NCI-H2227 treated with DMSO at 0.1 percent for 48 hours (cell line): ENCODE data around the gene FHIT.

Source experiments
- DNase-seq: peaks from one replicate; lab custom pipeline; 2025; lab: John Stamatoyannopoulos, UW

The FHIT gene

DNA sequence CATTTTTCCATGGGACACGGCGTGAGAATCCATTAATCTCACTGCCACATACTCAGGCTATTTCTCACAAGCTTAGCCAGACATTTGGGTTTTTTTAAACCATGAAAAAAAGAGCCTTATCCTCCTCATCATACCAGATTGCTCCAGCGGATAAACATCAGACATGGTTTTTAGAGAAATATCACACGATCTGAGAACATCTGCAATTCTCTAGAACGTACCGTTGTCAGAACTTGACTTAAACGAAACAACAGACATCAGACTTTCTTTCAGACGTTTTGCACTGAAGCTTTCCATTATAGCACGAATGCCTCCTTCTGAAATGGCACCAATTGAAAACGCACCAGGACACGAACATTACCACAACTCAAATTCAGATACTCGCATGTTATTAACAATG, 1457.3 kb downstream of the FHIT start:
- DNase-seq: no peak

GRCh38 chr3:59791774-59792308, 1459.4 kb downstream of the FHIT start:
- no peak for DNase-seq

DNA sequence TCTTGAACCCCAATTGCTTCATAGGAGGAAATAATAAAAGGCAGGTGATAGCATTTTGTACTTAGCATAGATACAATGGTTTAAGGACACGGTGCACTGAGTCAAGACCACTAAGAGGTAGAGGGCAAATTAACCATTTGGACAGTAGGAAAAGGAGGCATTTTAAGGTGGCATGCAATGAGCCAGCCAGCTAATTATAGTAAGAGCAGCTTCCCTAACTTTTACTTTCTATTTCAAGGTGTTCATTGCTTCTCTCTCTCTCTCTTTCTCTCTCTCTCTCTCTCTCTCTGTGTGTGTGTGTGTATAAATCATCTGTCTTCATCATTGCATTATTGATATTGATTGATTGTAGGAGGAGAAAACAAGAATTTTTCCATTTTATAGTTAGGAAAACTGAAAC, 1461.0 kb downstream of the FHIT start:
- DNase-seq: no peak

DNA sequence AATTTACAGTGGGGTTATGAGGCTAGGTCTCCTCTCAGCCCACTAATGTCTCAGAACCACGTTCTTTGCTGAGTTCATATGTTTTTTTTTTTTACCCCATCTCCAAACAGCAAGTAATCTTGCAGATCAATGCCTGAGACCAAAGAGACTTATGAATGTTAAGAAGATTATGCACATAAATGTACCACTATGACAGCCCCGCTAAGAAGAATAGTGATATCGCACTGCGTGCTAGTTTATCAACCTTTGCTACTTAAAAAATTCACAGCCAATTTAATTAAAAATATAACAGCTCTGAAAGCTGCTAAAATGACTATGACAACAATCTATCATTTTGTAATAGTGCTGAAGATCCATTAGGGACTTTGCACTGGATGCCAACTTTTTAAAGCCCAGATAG, 1462.5 kb downstream of the FHIT start:
- DNase-seq: no peak

DNA sequence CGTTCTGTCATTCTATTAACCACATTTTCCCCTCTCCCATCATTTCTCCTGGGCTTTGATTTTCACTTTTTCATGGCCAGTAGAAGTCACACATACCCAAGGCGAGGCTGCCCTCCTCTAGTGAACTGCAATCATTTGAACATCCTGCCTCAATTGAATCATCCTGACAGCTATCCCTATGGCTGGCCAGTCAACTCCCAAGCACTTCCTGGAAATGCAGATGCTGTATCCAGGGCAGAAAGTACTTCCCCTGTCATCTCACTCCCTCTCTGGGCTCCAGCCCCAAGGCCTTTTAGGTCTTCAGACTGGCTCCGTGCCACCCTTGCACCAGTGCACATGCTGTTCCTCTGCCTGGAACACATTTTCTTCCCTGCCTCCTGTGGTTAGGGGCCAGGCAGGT, 1463.1 kb downstream of the FHIT start:
- DNase-seq: no peak

- DNase-seq: no peak
Observed at GRCh38 chr3:59786374-59786773, 1464.9 kb downstream of the FHIT start.

DNA sequence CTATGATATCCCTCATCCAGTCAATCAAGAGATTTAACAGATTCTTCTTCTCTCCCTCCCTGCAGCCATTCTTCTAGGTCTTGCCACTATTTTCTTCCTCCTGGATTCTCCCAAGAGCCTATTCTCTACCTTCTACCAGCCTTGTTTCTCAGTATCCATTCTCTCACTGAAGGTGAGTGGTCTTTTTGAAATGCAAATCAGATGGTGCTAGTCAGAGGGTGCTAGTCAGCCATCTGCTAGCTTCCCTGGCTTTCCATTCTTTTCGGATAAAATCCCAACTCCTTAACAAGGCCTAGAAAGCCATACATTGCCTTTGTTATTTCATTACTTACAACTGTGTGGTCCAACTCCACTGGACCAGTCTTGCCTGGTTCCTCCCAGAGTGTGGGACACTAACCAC, 1467.1 kb downstream of the FHIT start:
- no peak for DNase-seq

DNA sequence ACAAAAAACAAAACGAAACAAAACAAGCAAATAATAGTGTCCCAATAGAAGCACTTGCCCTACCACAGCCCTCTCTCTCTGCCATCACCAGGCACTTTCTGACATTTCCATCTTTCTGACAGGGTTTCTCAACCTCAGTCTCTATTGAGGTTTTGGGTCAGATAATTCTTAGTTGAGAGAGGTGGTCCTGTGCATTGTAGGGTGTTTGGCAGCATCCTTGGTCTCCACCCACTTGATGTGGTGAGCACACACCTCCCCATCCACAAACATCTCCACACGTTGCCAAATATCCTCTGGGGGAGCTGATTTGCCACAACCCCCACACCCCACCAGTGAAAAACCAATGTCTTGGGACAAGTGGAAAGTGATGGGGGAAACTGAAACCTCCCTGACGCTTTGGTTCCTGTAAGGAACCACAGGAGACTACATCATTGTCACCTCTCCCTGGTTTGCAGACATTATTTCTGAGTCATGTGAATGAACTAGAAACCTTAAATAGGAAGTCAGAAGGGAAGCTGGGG, 1467.7 kb downstream of the FHIT start:
- no peak for DNase-seq

DNA sequence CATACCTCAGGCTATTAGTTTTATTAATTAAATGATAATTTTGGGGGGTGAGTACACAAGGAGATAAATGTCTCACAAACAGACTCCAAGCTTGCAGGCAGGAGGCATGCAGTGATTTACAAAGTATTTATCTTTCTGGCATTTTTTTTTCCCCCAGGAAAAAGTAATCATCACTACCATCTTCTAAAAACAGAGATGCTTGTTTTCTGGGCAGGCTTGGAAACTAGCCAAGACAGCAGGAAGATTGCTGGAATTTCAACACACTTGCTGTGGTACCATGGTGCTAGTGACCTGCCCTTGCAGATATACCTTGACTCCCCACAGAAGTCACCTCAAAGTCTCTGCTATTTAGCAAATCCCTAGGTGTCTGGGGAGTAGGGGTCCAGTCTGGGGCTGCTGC, 1468.6 kb downstream of the FHIT start:
- no peak for DNase-seq

GRCh38 chr3:59780209-59780608, 1471.0 kb downstream of the FHIT start:
- DNase-seq: no peak

GRCh38 chr3:59779260-59779659, 1472.0 kb downstream of the FHIT start:
- DNase-seq: no peak

GRCh38 chr3:59777667-59778077, 1473.6 kb downstream of the FHIT start:
- no peak for DNase-seq

GRCh38 chr3:59777066-59777465, 1474.2 kb downstream of the FHIT start:
- no peak for DNase-seq

DNA sequence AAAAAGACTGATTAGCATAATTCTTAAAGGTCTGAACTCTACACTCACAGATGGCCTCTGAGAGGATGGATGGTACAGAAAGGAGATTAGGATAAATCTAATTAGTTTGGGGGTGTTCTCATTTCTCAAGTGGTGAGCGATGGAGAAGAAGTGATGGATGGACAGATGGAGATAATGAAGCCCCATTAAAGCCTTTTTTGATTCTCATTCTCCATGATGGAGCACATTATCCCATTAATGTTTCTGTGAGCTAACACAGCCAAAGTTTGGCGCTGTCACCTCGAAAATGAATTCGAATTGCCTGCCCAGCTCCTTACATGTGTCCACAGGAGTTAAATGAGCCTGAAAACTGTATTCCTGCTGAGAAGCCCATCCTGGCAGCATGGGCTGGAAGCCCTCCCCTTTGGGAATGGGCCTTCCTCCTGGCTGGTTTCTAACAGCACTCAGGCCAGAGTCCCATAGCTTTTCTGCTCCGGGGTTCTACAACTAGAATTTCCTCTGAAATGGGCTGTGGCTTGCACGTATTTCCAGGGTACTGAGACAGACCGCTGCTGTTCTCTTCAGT, 1475.4 kb downstream of the FHIT start:
- no peak for DNase-seq

DNA sequence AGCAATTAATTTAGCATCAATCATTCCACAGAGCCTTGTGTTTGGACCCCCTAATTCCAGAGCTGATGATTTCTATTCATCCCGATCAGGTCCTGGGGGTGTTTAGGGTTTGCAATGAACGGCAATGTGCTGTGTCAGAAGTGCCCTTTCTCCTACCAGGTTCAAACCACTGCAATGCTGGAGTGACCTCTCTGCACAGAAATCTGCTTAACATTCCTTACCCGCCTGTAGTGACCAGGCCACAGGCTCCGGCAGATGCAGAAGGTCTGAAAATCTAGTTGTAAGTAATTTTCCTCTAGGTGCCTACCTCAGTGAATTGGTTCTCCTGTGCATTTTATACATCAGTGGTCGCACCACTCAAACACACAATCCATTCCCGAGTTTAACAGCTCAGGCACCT, 1476.1 kb downstream of the FHIT start:
- no peak for DNase-seq

DNA sequence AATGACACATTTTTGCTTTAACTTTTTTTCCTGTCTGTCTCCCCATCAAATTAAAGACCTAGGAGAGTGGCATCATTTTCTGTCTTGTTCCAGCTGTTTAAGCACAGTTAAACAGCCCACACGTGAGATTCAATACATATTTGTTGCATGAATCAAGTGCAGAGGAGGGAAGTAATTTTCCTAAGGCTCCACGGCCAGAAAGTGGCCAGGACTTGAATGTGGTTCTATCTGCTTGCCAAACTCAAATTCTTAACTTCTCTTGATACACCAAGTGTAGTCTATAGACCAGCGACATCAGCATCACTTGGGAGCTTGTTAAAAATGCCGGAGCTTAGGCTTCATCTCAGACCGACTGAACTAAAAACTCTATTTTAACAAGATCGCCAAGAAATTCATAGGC, 1476.6 kb downstream of the FHIT start:
- DNase-seq: no peak

GRCh38 chr3:59774000-59774399, 1477.3 kb downstream of the FHIT start:
- no peak for DNase-seq

DNA sequence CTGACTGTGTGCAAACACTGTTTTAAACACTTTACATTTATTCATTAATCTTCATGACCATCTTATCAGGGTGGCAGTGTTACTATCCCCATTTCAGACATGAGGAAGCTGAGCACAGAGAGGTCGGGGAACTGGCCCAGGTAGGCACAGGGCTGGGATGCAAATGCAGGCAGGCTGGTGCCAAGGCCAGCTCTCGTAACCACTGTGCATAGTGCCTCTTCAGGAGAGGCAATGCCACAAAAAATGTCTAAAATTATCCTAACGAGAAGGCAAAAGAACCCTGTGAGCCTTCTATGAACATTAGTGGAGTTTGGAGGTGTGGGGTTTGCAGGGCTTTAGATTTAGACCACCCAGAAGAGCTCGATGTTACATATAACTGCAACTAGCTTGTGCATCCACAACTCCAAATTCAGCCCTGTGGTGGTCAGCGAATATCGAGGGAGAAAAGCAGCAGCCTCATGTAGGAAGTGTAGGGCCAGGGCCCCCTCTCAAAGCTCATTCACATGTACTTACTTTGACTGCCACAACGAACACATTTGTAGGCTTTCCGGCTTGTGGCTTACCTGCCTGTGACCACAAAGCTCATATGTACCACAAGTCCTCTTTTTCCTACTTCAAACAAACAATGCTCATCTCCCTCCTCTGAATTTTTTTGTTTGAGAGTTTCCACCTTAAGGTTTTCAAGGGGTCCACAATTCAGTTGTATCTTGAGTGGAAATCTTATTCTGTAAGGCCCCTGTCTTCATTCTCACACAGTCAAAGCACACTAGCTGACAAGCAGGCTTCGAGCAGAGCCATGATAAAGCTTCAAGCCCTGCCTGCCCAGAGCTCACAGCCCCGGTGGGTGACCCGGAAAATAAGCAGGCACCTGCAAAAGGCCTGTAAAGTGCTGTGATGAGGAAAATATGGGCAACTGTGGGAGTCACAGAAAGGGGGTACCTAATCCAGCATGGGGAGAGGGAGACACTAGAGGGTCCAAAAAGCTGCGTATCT, 1478.5 kb downstream of the FHIT start:
- DNase-seq: no peak

DNA sequence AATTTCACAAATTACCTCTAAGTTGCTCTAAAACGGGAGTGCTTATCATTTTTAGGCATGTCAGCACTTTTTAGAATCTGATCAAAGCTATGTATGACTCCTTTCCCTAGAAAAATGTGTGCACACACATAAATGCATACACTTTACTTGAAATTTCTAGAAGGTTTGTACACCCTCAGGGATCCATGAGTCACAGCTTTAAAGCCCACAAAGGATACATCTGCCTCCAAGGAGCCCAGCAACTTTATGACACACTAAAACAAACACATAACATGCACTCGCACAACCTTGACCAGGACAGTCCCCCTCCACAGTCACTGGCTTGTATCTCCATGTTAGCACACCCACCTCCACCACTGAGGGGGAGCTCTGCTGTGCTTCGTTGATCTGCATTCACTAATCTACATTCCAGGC, 1479.5 kb downstream of the FHIT start:
- no peak for DNase-seq

DNA sequence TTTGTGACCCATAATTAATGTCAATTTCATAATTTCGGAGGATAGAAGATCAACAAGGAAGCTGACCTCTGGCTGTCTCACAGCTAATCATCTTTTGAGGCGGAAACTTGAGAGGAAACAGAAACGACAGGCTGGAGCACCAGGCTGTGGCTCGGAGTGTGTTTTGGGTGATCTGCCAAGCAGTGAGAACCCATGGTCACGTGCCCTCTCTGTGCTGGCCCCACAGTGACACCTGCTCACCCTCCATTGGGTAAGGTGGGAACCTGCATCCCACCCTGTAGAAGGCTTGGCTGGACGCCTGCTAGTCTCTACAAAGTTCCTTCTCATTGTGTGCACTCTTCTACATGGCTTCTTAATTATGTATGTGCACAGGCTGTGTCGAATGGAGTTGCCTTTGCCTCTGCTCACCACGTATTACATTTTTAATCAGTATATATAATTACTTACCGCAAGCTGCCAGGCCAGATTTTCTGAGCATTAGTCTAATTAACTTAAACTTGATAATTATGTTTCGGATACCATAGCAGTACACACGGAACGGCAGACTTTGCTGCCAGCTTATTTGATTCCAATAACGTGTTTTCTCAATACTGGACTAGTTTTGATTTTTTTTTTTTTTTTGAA, 1482.0 kb downstream of the FHIT start:
- no peak for DNase-seq

DNA sequence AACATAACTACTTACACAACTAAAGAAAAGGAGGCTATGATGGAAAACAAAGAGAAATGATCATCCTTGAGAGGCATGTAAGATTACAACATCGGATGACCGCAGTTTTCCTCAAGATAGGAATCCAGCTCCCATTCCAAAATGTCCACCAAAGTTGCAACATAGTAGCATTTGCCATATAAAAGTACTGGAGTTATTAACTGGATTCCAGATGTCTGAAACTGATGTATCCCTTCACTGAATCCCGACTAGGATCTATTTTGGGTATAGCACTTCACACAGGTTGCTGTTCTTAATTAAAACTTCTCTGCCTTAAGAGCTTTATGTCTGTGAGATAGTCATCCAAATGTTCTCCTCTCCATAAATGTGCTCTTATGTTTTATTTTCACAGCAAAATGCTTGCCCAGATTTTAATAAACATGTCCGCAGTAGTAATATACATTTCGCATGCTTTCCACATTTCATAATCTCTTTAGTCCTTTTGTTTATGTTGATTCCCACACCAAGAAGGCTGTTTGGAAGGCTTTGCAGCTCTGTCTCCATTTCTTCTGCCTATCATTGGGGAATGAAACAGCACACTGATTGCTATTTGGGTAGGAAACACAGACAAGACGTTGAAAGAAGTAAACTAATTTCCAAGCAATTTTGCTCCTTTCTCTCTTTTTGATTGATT, 1484.9 kb downstream of the FHIT start:
- no peak for DNase-seq

DNA sequence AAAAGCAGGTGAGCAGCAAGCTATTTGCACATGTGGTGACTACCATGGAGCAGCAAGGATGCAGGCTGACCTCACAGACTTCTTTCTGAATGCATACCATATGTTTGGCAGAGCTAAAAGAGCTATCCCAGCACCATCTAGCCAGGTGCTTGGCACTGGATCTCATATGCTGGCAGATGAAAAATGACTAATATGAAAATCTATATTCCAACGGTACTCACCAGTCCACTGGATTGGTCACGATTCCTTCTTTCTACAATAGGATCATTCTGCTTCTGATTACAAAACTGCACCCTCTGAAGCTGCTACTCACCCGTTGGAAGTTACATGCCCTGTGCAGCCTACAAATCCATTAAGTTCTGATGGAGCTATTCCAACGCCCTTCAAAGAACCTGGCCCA, 1487.1 kb downstream of the FHIT start:
- DNase-seq: no peak
